ENCODE results near the gene CTAG2. TPM values are rescaled to one million over a fixed set of nuclear protein-coding genes. Genes with fewer than 3 reads are reported as not detected.
"Not testable (repeated sequence)": the region's sequence is repeated elsewhere in the genome, so short reads cannot be mapped to it uniquely, and the experiment has no call there.

CTAG2 gene
- polyA plus RNA-seq (2013, experiment 1 of 2): not detected
- not detected for polyA plus RNA-seq (2013, experiment 2 of 2)

- H2BK120ac ChIP-seq (ENCODE audit: low read depth, low read length); H3K36me3 ChIP-seq (ENCODE audit: control insufficient read depth in 1 of 2, insufficient read depth in 2 of 2, low read depth in 1 of 2, low read length in 2 of 2); H2AK5ac ChIP-seq (ENCODE audit: low read length, severe bottlenecking); H4K8ac ChIP-seq (ENCODE audit: low read length); H3K9me3 ChIP-seq (ENCODE audit: control insufficient read depth, low read length); H3K14ac ChIP-seq (ENCODE audit: low read length in 2 of 2); H2BK12ac ChIP-seq (ENCODE audit: low read length in 2 of 2); H2BK15ac ChIP-seq (ENCODE audit: low read depth, poor library complexity, severe bottlenecking); H2AFZ ChIP-seq (ENCODE audit: low read depth, low read length); H3K18ac ChIP-seq (ENCODE audit: low read depth in 1 of 2, low read length in 2 of 2); H2BK5ac ChIP-seq (ENCODE audit: low read depth, low read length, poor library complexity, severe bottlenecking); H3K23ac ChIP-seq (ENCODE audit: low read length in 2 of 2); H3K9ac ChIP-seq (ENCODE audit: low read length); H3K79me1 ChIP-seq (replicated peaks; ENCODE audit: low read length, poor library complexity, severe bottlenecking); H3K4ac ChIP-seq (ENCODE audit: low read depth in 1 of 2, low read length in 2 of 2); DNase-seq; H3K4me3 ChIP-seq (ENCODE audit: insufficient read depth in 1 of 2, low read depth in 1 of 2, low read length in 2 of 2); H3K27ac ChIP-seq (ENCODE audit: low read length, poor library complexity, severe bottlenecking); H4K91ac ChIP-seq (ENCODE audit: low read length); H3K4me2 ChIP-seq (ENCODE audit: low read length, poor library complexity, severe bottlenecking); H3K4me1 ChIP-seq (ENCODE audit: control insufficient read depth, insufficient read depth, low read depth, low read length): not testable (repeated sequence)
- peaks cover 0 to 21% of the 10 kb centered on the region in 2 experiments for H3K27me3 ChIP-seq (ENCODE audit: control insufficient read depth in 1 of 2, insufficient read depth in 1 of 2, low read length in 2 of 2)
- no CpG with 5 or more reads among the region's 27 CpGs for WGBS
These were observed at the start of gene CTAG2 for GRCh38 chrX:154653413-154653812. CTAG2 (minus strand) TSS chrX:154653579; CDS start chrX:154653515, 64 bp downstream.

DNA sequence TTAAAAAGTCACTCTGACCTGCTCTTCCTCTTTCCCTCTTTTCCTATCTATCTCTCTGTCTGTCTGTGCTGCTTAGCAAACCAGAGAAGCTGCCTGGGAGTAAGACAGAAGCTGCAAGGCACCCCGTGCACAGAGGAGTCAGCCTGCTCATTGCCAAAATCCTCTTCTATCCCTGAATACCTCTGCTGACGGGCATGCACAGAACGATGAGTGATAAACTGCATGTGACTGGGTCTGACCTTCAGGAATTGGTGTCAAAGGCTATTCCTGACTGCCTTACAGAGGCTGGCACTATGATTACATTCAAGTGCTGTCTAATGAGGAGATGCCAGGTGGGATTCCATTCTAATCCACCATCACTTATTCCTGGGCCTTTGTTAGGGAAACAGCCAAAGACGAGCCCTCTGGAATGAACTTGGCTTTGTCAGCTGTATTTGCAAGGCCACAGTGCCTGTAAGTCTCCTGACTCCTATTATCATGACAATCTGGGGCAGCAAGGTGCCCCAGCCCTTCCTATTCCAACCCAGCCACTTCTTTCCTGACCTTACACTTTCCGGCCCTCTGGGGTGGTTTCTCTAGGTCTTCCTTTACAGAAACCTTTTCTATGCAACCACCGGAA, 45.4 kb upstream of the CTAG2 start:
- Histone ChIP-seq H2BK120ac (ENCODE audit: low read depth, low read length) (no peak overlapping the region), H3K9me3 (ENCODE audit: control insufficient read depth, low read length) (no peaks in the 10 kb centered on the region), H3K36me3 (ENCODE audit: control insufficient read depth in 1 of 2, insufficient read depth in 2 of 2, low read depth in 1 of 2, low read length in 2 of 2) (no peaks in the 10 kb centered on the region), H4K8ac (ENCODE audit: low read length) (no peak overlapping the region), H3K18ac (ENCODE audit: low read depth in 1 of 2, low read length in 2 of 2) (no peak overlapping the region), H2BK12ac (ENCODE audit: low read length in 2 of 2) (no peak overlapping the region), H3K79me1 (replicated peaks; ENCODE audit: low read length, poor library complexity, severe bottlenecking) (no peaks in the 10 kb centered on the region), H3K4me1 (ENCODE audit: control insufficient read depth, insufficient read depth, low read depth, low read length) (no peaks in the 10 kb centered on the region), H3K27me3 (ENCODE audit: control insufficient read depth in 1 of 2, insufficient read depth in 1 of 2, low read length in 2 of 2) (peaks cover 0 to 8% of the 10 kb centered on the region in 2 experiments), H3K4me3 (ENCODE audit: insufficient read depth in 1 of 2, low read depth in 1 of 2, low read length in 2 of 2) (no peak overlapping the region), H2AK5ac (ENCODE audit: low read length, severe bottlenecking) (no peak overlapping the region), H3K9ac (ENCODE audit: low read length) (no peak overlapping the region), H3K4me2 (ENCODE audit: low read length, poor library complexity, severe bottlenecking) (no peak overlapping the region), H2BK15ac (ENCODE audit: low read depth, poor library complexity, severe bottlenecking) (no peak overlapping the region), H3K4ac (ENCODE audit: low read depth in 1 of 2, low read length in 2 of 2) (no peak overlapping the region), H2AFZ (ENCODE audit: low read depth, low read length) (no peak overlapping the region), H3K23ac (ENCODE audit: low read length in 2 of 2) (no peak overlapping the region), H2BK5ac (ENCODE audit: low read depth, low read length, poor library complexity, severe bottlenecking) (no peak overlapping the region), H4K91ac (ENCODE audit: low read length) (no peak overlapping the region), H3K14ac (ENCODE audit: low read length in 2 of 2) (no peak overlapping the region), H3K27ac (ENCODE audit: low read length, poor library complexity, severe bottlenecking) (no peak overlapping the region)
- 95% methylated on average over 2 of the region's 6 CpGs for WGBS
- no peak for DNase-seq

DNA sequence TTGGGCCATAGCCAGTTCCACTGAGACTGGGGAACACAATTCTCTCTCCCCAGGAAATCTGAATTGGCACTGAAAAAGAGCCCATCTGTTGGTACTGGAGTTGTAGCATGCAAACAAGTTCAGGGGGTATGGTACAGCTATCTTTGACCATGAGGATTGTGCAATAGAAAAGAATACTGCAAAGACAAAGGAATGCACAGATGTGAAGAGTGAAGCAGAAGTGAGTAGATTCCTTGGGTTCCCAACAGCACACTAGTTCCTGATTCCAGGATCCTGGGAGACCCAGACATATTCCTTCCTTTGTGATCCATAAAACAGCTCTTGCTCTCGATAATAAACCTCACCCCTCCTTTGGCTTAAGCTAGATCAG, 43.3 kb upstream of the CTAG2 start:
- H3K9ac ChIP-seq (ENCODE audit: low read length): peak overlapping the region; percentile 0
- H3K27me3 ChIP-seq (ENCODE audit: control insufficient read depth in 1 of 2, insufficient read depth in 1 of 2, low read length in 2 of 2): peaks cover 0 to 8% of the 10 kb centered on the region in 2 experiments
- H3K4me3 ChIP-seq (ENCODE audit: insufficient read depth in 1 of 2, low read depth in 1 of 2, low read length in 2 of 2): no peak overlapping the region
- no peaks in the 10 kb centered on the region for H3K4me1 ChIP-seq (ENCODE audit: control insufficient read depth, insufficient read depth, low read depth, low read length)
- H3K4ac ChIP-seq (ENCODE audit: low read depth in 1 of 2, low read length in 2 of 2): no peak overlapping the region
- H2AFZ ChIP-seq (ENCODE audit: low read depth, low read length): no peak overlapping the region
- no peak overlapping the region for H4K91ac ChIP-seq (ENCODE audit: low read length)
- no peaks in the 10 kb centered on the region for H3K36me3 ChIP-seq (ENCODE audit: control insufficient read depth in 1 of 2, insufficient read depth in 2 of 2, low read depth in 1 of 2, low read length in 2 of 2)
- H3K4me2 ChIP-seq (ENCODE audit: low read length, poor library complexity, severe bottlenecking): no peak overlapping the region
- H2BK5ac ChIP-seq (ENCODE audit: low read depth, low read length, poor library complexity, severe bottlenecking): no peak overlapping the region
- no peak for DNase-seq
- H3K14ac ChIP-seq (ENCODE audit: low read length in 2 of 2): no peak overlapping the region
- H3K23ac ChIP-seq (ENCODE audit: low read length in 2 of 2): no peak overlapping the region
- H3K18ac ChIP-seq (ENCODE audit: low read depth in 1 of 2, low read length in 2 of 2): no peak overlapping the region
- no peak overlapping the region for H2BK12ac ChIP-seq (ENCODE audit: low read length in 2 of 2)
- no peak overlapping the region for H4K8ac ChIP-seq (ENCODE audit: low read length)
- no peak overlapping the region for H2AK5ac ChIP-seq (ENCODE audit: low read length, severe bottlenecking)
- H3K79me1 ChIP-seq (replicated peaks; ENCODE audit: low read length, poor library complexity, severe bottlenecking): no peaks in the 10 kb centered on the region
- no peak overlapping the region for H2BK120ac ChIP-seq (ENCODE audit: low read depth, low read length)
- no peak overlapping the region for H3K27ac ChIP-seq (ENCODE audit: low read length, poor library complexity, severe bottlenecking)
- no peak overlapping the region for H2BK15ac ChIP-seq (ENCODE audit: low read depth, poor library complexity, severe bottlenecking)
- WGBS: 77% methylated on average over 1 of the region's 1 CpG
- peaks cover 3% of the 10 kb centered on the region for H3K9me3 ChIP-seq (ENCODE audit: control insufficient read depth, low read length)

DNA sequence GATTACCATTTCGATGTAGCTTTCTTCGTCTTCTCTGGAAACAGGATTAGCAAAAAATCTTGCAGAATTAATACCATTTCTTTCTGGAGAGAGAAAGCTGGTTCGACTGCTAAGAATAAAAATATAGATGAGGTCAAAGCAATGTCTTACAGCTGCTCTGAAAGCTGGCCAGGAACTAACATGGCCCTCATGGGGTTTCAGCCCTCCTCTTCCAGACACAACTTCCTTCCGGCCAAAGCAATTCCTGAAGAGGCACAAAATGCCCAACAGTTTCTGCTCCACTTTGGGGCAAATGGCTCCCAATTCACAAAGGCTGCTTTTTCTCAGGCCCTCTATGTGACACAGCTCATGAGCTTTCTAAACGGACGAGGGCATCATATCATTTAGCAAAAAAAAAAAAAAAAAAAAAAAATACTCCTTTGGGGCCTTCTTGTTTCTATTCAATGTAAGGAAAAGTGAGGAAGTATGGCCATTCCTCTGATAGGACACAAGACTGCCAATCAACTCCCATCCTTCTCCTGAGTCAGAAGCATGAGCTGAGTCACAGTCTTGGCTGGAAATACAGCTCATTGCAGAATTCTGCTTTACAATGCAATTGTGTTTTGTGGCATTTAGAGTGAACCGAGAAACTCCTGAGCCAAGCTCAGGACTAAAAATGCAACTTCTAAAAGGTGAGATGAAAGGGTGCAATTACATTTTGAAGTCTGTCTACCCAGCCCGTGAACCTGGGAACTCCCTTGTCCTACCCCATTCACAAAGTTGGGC, 42.7 kb upstream of the CTAG2 start:
- Histone ChIP-seq H3K4ac (ENCODE audit: low read depth in 1 of 2, low read length in 2 of 2) (no peak overlapping the region), H3K18ac (ENCODE audit: low read depth in 1 of 2, low read length in 2 of 2) (no peak overlapping the region), H2BK5ac (ENCODE audit: low read depth, low read length, poor library complexity, severe bottlenecking) (no peak overlapping the region), H3K9ac (ENCODE audit: low read length) (peak overlapping the region; percentile 4), H3K27me3 (ENCODE audit: control insufficient read depth in 1 of 2, insufficient read depth in 1 of 2, low read length in 2 of 2) (peaks cover 0 to 8% of the 10 kb centered on the region in 2 experiments), H3K4me3 (ENCODE audit: insufficient read depth in 1 of 2, low read depth in 1 of 2, low read length in 2 of 2) (no peak overlapping the region), H2AFZ (ENCODE audit: low read depth, low read length) (no peak overlapping the region), H3K9me3 (ENCODE audit: control insufficient read depth, low read length) (peaks cover 7% of the 10 kb centered on the region), H2AK5ac (ENCODE audit: low read length, severe bottlenecking) (no peak overlapping the region), H2BK120ac (ENCODE audit: low read depth, low read length) (no peak overlapping the region), H3K79me1 (replicated peaks; ENCODE audit: low read length, poor library complexity, severe bottlenecking) (no peaks in the 10 kb centered on the region), H3K36me3 (ENCODE audit: control insufficient read depth in 1 of 2, insufficient read depth in 2 of 2, low read depth in 1 of 2, low read length in 2 of 2) (no peaks in the 10 kb centered on the region), H4K91ac (ENCODE audit: low read length) (no peak overlapping the region), H2BK15ac (ENCODE audit: low read depth, poor library complexity, severe bottlenecking) (no peak overlapping the region), H3K4me1 (ENCODE audit: control insufficient read depth, insufficient read depth, low read depth, low read length) (no peaks in the 10 kb centered on the region), H2BK12ac (ENCODE audit: low read length in 2 of 2) (no peak overlapping the region), H3K23ac (ENCODE audit: low read length in 2 of 2) (no peak overlapping the region), H4K8ac (ENCODE audit: low read length) (no peak overlapping the region), H3K4me2 (ENCODE audit: low read length, poor library complexity, severe bottlenecking) (no peak overlapping the region), H3K14ac (ENCODE audit: low read length in 2 of 2) (no peak overlapping the region), H3K27ac (ENCODE audit: low read length, poor library complexity, severe bottlenecking) (no peak overlapping the region)
- peak; percentile 55 for DNase-seq
- WGBS: 67% methylated on average over 1 of the region's 8 CpGs

All from mesenchymal stem cell (in vitro differentiated cells and primary cell).